Transverse colon (tissue), 4 donors: Measurements from ENCODE around the gene HSPA12A.

ENCODE experiments used
- EP300 ChIP-seq: sonication (generic); formaldehyde crosslinking; IDR thresholded peaks from one replicate; pipeline ENCODE4 v1.6.1; 2017; ENCODE audit warnings: antibody characterized with exemption, low read depth
- POLR2A ChIP-seq: fragments of 450-650 bp; IDR thresholded peaks from one replicate; pipeline ENCODE4 v1.6.1; 2016; ENCODE audit warnings: antibody characterized with exemption, mild to moderate bottlenecking, moderate library complexity
- POLR2AphosphoS5 ChIP-seq, 3 donors: sonication (generic); formaldehyde crosslinking; IDR thresholded peaks; one replicate each; pipeline ENCODE4 v1.6.1; 2016; ENCODE audit warnings: antibody characterized with exemption in 3 of 3
- TF ChIP-seq, protein P1 (sequence below), 5 experiments: fragments of 200-600 bp in 3 of 5; fragments of 450-650 bp in 2 of 5; sonication (generic) in 3 of 5; IDR thresholded peaks; 1 replicate in 2 of 5; 2 replicates in 3 of 5; pipeline ENCODE4 v1.5.1; 2016 to 2017; ENCODE audit warnings: antibody characterized with exemption in 5 of 5, inconsistent platforms in 3 of 5, mild to moderate bottlenecking in 2 of 5, moderate library complexity in 1 of 5

DNA sequence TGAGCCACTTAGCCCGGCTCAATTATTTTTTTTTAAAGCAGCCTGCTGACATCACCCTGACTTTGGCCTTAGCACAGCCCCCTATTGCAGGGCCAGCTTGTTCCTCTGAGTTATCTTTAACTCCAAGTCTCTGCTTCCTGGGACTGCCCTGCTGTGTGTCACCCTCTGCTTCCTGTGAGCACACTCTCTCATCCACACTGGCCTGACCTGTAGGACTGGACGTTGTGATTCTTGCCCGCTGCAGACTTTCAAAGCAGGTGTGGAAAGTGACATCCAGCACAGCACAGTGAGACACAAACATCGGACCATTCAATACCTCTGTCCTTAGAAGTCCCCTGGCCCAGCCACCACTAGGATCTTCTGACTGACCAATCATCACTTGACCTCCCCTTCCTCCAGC, 26.4 kb upstream of the HSPA12A start:
- TF ChIP-seq, protein P1, sequence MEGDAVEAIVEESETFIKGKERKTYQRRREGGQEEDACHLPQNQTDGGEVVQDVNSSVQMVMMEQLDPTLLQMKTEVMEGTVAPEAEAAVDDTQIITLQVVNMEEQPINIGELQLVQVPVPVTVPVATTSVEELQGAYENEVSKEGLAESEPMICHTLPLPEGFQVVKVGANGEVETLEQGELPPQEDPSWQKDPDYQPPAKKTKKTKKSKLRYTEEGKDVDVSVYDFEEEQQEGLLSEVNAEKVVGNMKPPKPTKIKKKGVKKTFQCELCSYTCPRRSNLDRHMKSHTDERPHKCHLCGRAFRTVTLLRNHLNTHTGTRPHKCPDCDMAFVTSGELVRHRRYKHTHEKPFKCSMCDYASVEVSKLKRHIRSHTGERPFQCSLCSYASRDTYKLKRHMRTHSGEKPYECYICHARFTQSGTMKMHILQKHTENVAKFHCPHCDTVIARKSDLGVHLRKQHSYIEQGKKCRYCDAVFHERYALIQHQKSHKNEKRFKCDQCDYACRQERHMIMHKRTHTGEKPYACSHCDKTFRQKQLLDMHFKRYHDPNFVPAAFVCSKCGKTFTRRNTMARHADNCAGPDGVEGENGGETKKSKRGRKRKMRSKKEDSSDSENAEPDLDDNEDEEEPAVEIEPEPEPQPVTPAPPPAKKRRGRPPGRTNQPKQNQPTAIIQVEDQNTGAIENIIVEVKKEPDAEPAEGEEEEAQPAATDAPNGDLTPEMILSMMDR (IDR thresholded peaks at IDR 0.05) = no peak
- TF ChIP-seq EP300 = no peak
- no peak for TF ChIP-seq POLR2A
- TF ChIP-seq POLR2AphosphoS5 (IDR thresholded peaks at IDR 0.05) = no peak
